ENCODE measurements around the gene TSEN15.

Gene TSEN15

GRCh38 chr1:184030433-184031091, 21.0 kb upstream of the TSEN15 start:
- no peak for TF ChIP-seq CTCF (IDR thresholded peaks at IDR 0.05; ENCODE audit: low read depth, low read length)
- DNase-seq (ENCODE audit: extremely low read depth, low read depth), result no peak

GRCh38 chr1:184031092-184031408, 20.5 kb upstream of the TSEN15 start:
- TF ChIP-seq CTCF (IDR thresholded peaks at IDR 0.05; ENCODE audit: low read depth, low read length), result no peak
- no peak for DNase-seq (ENCODE audit: extremely low read depth, low read depth)

GRCh38 chr1:184031409-184032107, 20.0 kb upstream of the TSEN15 start:
- TF ChIP-seq CTCF (IDR thresholded peaks at IDR 0.05; ENCODE audit: low read depth, low read length), result no peak
- no peak for DNase-seq (ENCODE audit: extremely low read depth, low read depth)

- DNase-seq (ENCODE audit: extremely low read depth, low read depth), result no peak
- TF ChIP-seq CTCF (IDR thresholded peaks at IDR 0.05; ENCODE audit: low read depth, low read length), result no peak
Measured at GRCh38 chr1:184032306-184032929, 19.1 kb upstream of the TSEN15 start.

GRCh38 chr1:184032930-184033418, 18.6 kb upstream of the TSEN15 start:
- no peak for DNase-seq (ENCODE audit: extremely low read depth, low read depth)
- no peak for TF ChIP-seq CTCF (IDR thresholded peaks at IDR 0.05; ENCODE audit: low read depth, low read length)

- DNase-seq (ENCODE audit: extremely low read depth, low read depth), result no peak
- TF ChIP-seq CTCF (IDR thresholded peaks at IDR 0.05; ENCODE audit: low read depth, low read length), result no peak
Measured at GRCh38 chr1:184033711-184034167, 17.8 kb upstream of the TSEN15 start.

All from AG09319 (cell line).